Neural cell (in vitro differentiated cells): ENCODE data around the gene TRMT2A.

Experiments
- CTCF ChIP-seq: fragments of 450-650 bp; IDR thresholded peaks from 2 replicates; pipeline ENCODE4 v1.5.1; 2014; ENCODE audit warnings: antibody characterized with exemption, mild to moderate bottlenecking, moderate library complexity; ENCODE audit not compliant: poor library complexity, severe bottlenecking
- EP300 ChIP-seq: fragments of 450-650 bp; conservative IDR thresholded peaks from 2 replicates; pipeline ENCODE4 v1.6.1; 2014; ENCODE audit warnings: antibody characterized with exemption, mild to moderate bottlenecking, moderate library complexity; ENCODE audit not compliant: poor library complexity, severe bottlenecking
- EZH2 ChIP-seq: fragments of 200-600, 300-800 bp; shearing (Covaris generic), sonication (generic); IDR thresholded peaks from 2 replicates; pipeline ENCODE4 v1.6.1; 2014; ENCODE audit warnings: antibody characterized with exemption, low read length, borderline replicate concordance, mild to moderate bottlenecking; ENCODE audit not compliant: insufficient read depth, poor library complexity, severe bottlenecking
- MXI1 ChIP-seq: fragments of 450-650 bp; conservative IDR thresholded peaks from 2 replicates; pipeline ENCODE4 v1.6.1; 2014; ENCODE audit warnings: antibody characterized with exemption, mild to moderate bottlenecking; ENCODE audit not compliant: poor library complexity, severe bottlenecking
- POLR2AphosphoS5 ChIP-seq: IDR thresholded peaks from 2 replicates; pipeline ENCODE4 v1.6.1; 2012
- RAD21 ChIP-seq: fragments of 450-650 bp; conservative IDR thresholded peaks from 2 replicates; pipeline ENCODE4 v1.6.1; 2014; ENCODE audit warnings: antibody characterized with exemption, mild to moderate bottlenecking, moderate library complexity
- SMC3 ChIP-seq: fragments of 450-650 bp; conservative IDR thresholded peaks from 2 replicates; pipeline ENCODE4 v1.6.1; 2014; ENCODE audit warnings: antibody characterized with exemption, mild to moderate bottlenecking, moderate library complexity; ENCODE audit not compliant: poor library complexity
- TAF1 ChIP-seq: IDR thresholded peaks from 2 replicates; pipeline ENCODE4 v1.6.1; 2012; ENCODE audit warnings: low read depth
- TF ChIP-seq, protein P1 (sequence below): IDR thresholded peaks from 2 replicates; pipeline ENCODE4 v1.6.1; 2012; ENCODE audit warnings: borderline replicate concordance

- no peak for TF ChIP-seq CTCF
- no peak for TF ChIP-seq SMC3
- no peak for TF ChIP-seq MXI1
- TF ChIP-seq POLR2AphosphoS5: no peak
- TF ChIP-seq TAF1: no peak
- TF ChIP-seq, protein P1, sequence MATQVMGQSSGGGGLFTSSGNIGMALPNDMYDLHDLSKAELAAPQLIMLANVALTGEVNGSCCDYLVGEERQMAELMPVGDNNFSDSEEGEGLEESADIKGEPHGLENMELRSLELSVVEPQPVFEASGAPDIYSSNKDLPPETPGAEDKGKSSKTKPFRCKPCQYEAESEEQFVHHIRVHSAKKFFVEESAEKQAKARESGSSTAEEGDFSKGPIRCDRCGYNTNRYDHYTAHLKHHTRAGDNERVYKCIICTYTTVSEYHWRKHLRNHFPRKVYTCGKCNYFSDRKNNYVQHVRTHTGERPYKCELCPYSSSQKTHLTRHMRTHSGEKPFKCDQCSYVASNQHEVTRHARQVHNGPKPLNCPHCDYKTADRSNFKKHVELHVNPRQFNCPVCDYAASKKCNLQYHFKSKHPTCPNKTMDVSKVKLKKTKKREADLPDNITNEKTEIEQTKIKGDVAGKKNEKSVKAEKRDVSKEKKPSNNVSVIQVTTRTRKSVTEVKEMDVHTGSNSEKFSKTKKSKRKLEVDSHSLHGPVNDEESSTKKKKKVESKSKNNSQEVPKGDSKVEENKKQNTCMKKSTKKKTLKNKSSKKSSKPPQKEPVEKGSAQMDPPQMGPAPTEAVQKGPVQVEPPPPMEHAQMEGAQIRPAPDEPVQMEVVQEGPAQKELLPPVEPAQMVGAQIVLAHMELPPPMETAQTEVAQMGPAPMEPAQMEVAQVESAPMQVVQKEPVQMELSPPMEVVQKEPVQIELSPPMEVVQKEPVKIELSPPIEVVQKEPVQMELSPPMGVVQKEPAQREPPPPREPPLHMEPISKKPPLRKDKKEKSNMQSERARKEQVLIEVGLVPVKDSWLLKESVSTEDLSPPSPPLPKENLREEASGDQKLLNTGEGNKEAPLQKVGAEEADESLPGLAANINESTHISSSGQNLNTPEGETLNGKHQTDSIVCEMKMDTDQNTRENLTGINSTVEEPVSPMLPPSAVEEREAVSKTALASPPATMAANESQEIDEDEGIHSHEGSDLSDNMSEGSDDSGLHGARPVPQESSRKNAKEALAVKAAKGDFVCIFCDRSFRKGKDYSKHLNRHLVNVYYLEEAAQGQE: no peak
- TF ChIP-seq EZH2: no peak
- no peak for TF ChIP-seq RAD21
- no peak for TF ChIP-seq EP300
Observed at GRCh38 chr22:20118300-20119020, 1.4 kb upstream of the TRMT2A start.
